Aorta (tissue), 5 donors: ENCODE measurements around the gene SUPT20H. TPM values are rescaled to one million over a fixed set of nuclear protein-coding genes. Genes with fewer than 3 reads are reported as not detected.

Experiments
- ATAC-seq: fragments of 200-7000 bp; cut with Tn5 transposase; one replicate; pipeline ENCODE4 v1.9.1; 2022; ENCODE audit warnings: moderate library complexity; ENCODE audit not compliant: low FRiP score
- DNase-seq, 2 donors: peaks; one replicate each; pipeline ENCODE4 v3.0.0-alpha.2; 2020
- H3K27ac ChIP-seq, 2 donors: one replicate each; pipeline ENCODE4 v1.5.1; 2013; ENCODE audit warnings: low read length in 2 of 2, mild to moderate bottlenecking in 2 of 2, moderate library complexity in 2 of 2, control low read depth in 1 of 2, inconsistent platforms in 1 of 2, low read depth in 1 of 2
- H3K27me3 ChIP-seq, 2 donors: one replicate each; pipeline ENCODE4 v1.6.1; 2013; ENCODE audit warnings: control low read depth in 1 of 2, low read length in 1 of 2, mild to moderate bottlenecking in 1 of 2, moderate library complexity in 1 of 2; ENCODE audit not compliant: insufficient read depth in 2 of 2, control insufficient read depth in 1 of 2
- H3K36me3 ChIP-seq, 2 donors: one replicate each; pipeline ENCODE4 v1.6.1; 2013; ENCODE audit warnings: control low read depth in 1 of 2, low read length in 1 of 2, mild to moderate bottlenecking in 1 of 2; ENCODE audit not compliant: insufficient read depth in 2 of 2, control insufficient read depth in 1 of 2
- H3K4me1 ChIP-seq, 2 donors: one replicate each; pipeline ENCODE4 v1.6.1; 2013; ENCODE audit warnings: low read length in 2 of 2, control low read depth in 1 of 2, mild to moderate bottlenecking in 1 of 2, moderate library complexity in 1 of 2; ENCODE audit not compliant: insufficient read depth in 2 of 2, control insufficient read depth in 1 of 2
- H3K4me3 ChIP-seq, 2 donors: one replicate each; pipeline ENCODE4 v1.5.1; 2013; ENCODE audit warnings: low read length in 2 of 2, control low read depth in 1 of 2, mild to moderate bottlenecking in 1 of 2
- H3K9me3 ChIP-seq: one replicate; pipeline ENCODE4 v1.6.1; 2013; ENCODE audit warnings: mild to moderate bottlenecking, low read length; ENCODE audit not compliant: control insufficient read depth
- WGBS, 2 donors: extraction: QIAGEN DNeasy Blood & Tissue Kit; methylation state at CpG; one replicate each; pipeline ENCODE4 v1.1.7; 2013; 5-methylcytosine and 5-hydroxymethylcytosine counted together
- intact Hi-C, 2 donors: fragments of 100-400 bp; cut with DNase I; formaldehyde crosslinking; loops; one replicate each; pipeline versions ENCODE4 v1.14.2 to v1.15.0; 2022
- polyA plus RNA-seq, 2 donors: library from polyadenylated mRNA; stranded (reverse); fragments of 200-250 nt; gene quantifications; one replicate each; pipeline ENCODE4 v1.2.3, GENCODE V29; 2013
- total RNA-seq, 2 donors: library from RNA; stranded (reverse); fragmentation: NEBNext Ultra II Directional; extraction: Animal tissue kit (Norgen Biotek cat#: 25700); gene quantifications; one replicate each; pipeline ENCODE4 v1.2.1, GENCODE V29; 2021
- donor health status: healthy with polysubstance abuse.
- donor health status: Bipolar disorder and iron deficiency.
- donor health status: DM: no; HTN: no; CAD: no.
- donor health status: DM: no; HTN: no; CAD: no.
- donor health status: DM: yes; HTN: yes; CAD: no.

Gene SUPT20H
- total and polyA plus RNA-seq, 4 donors: 11.4 to 65.1 (median 42.1) TPM

- H3K27me3 ChIP-seq: no peaks in the 10 kb centered on the region
- no peak overlapping the region for H3K4me3 ChIP-seq
- DNase-seq (no peak), ATAC-seq (no peak)
- H3K27ac ChIP-seq: no peak overlapping the region
- H3K9me3 ChIP-seq: no peaks in the 10 kb centered on the region
- H3K36me3 ChIP-seq: no peaks in the 10 kb centered on the region
- no peaks in the 10 kb centered on the region for H3K4me1 ChIP-seq
- intact Hi-C loops: no loop called here
These were observed 41.2 kb upstream of the SUPT20H start for GRCh38 chr13:37100731-37101130.

GRCh38 chr13:37097076-37097475 lies 37.6 kb upstream of the SUPT20H start:
- Histone ChIP-seq H3K9me3 (no peaks in the 10 kb centered on the region), H3K4me1 (no peaks in the 10 kb centered on the region), H3K27ac (no peak overlapping the region), H3K36me3 (no peaks in the 10 kb centered on the region), H3K4me3 (no peak overlapping the region), H3K27me3 (no peaks in the 10 kb centered on the region)
- ATAC-seq (no peak), DNase-seq (no peak)
- intact Hi-C loops: no loop called here
- WGBS, 2 donors: 58 to 68% methylated on average over 4 of the region's 4 CpGs

- no peaks in the 10 kb centered on the region for H3K36me3 ChIP-seq
These were observed 35.4 kb upstream of the SUPT20H start for GRCh38 chr13:37094840-37095239.

GRCh38 chr13:37094099-37094498 lies 34.6 kb upstream of the SUPT20H start:
- Histone ChIP-seq H3K9me3 (no peaks in the 10 kb centered on the region), H3K4me3 (no peak overlapping the region), H3K27ac (no peak overlapping the region), H3K27me3 (no peaks in the 10 kb centered on the region), H3K36me3 (no peaks in the 10 kb centered on the region), H3K4me1 (no peaks in the 10 kb centered on the region)
- DNase-seq (no peak), ATAC-seq (no peak)
- intact Hi-C loops: no loop called here
- 46 to 51% methylated on average over 3 of the region's 3 CpGs for WGBS, 2 donors

More at GRCh38 chr13:37094840-37095239, 35.4 kb upstream of the SUPT20H start:
- no peak for DNase-seq
- 94 to 100% methylated on average over 4 of the region's 4 CpGs for WGBS, 2 donors
- intact Hi-C loops: no loop called here
- no peak for ATAC-seq
- Histone ChIP-seq H3K27me3 (no peaks in the 10 kb centered on the region), H3K9me3 (no peaks in the 10 kb centered on the region), H3K4me1 (no peaks in the 10 kb centered on the region), H3K27ac (no peak overlapping the region), H3K4me3 (no peak overlapping the region)

- H3K4me3 ChIP-seq: no peak overlapping the region
- H3K9me3 ChIP-seq: no peaks in the 10 kb centered on the region
- no peaks in the 10 kb centered on the region for H3K27me3 ChIP-seq
- intact Hi-C loops: no loop called here
- no peaks in the 10 kb centered on the region for H3K4me1 ChIP-seq
- DNase-seq (no peak), ATAC-seq (no peak)
- H3K36me3 ChIP-seq: no peaks in the 10 kb centered on the region
- 76 to 85% methylated on average over 1 of the region's 1 CpG for WGBS, 2 donors
- H3K27ac ChIP-seq: no peak overlapping the region
These were observed 32.3 kb upstream of the SUPT20H start for GRCh38 chr13:37091835-37092234.

- no peaks in the 10 kb centered on the region for H3K27me3 ChIP-seq
These were observed 31.4 kb upstream of the SUPT20H start for GRCh38 chr13:37090912-37091311.

GRCh38 chr13:37089495-37089894 lies 30.0 kb upstream of the SUPT20H start:
- no peaks in the 10 kb centered on the region for H3K9me3 ChIP-seq
- no peak overlapping the region for H3K27ac ChIP-seq
- 91 to 93% methylated on average over 3 of the region's 3 CpGs for WGBS, 2 donors
- no peaks in the 10 kb centered on the region for H3K27me3 ChIP-seq
- H3K4me3 ChIP-seq: no peak overlapping the region
- no peak for ATAC-seq
- intact Hi-C loops: no loop called here
- DNase-seq: no peak
- no peaks in the 10 kb centered on the region for H3K36me3 ChIP-seq
- no peaks in the 10 kb centered on the region for H3K4me1 ChIP-seq

More at GRCh38 chr13:37090912-37091311, 31.4 kb upstream of the SUPT20H start:
- intact Hi-C loops: no loop called here
- no peaks in the 10 kb centered on the region for H3K9me3 ChIP-seq
- DNase-seq (no peak), ATAC-seq (no peak)
- H3K36me3 ChIP-seq: no peaks in the 10 kb centered on the region
- 86 to 92% methylated on average over 2 of the region's 2 CpGs for WGBS, 2 donors
- H3K4me1 ChIP-seq: no peaks in the 10 kb centered on the region
- no peak overlapping the region for H3K27ac ChIP-seq
- no peak overlapping the region for H3K4me3 ChIP-seq

- ATAC-seq: no peak
These were observed 28.0 kb upstream of the SUPT20H start for GRCh38 chr13:37087486-37087885.

GRCh38 chr13:37085606-37086005 lies 26.1 kb upstream of the SUPT20H start:
- Histone ChIP-seq H3K4me3 (no peak overlapping the region), H3K36me3 (no peaks in the 10 kb centered on the region), H3K4me1 (no peaks in the 10 kb centered on the region), H3K27ac (no peak overlapping the region), H3K9me3 (no peaks in the 10 kb centered on the region), H3K27me3 (no peaks in the 10 kb centered on the region)
- 54 to 59% methylated on average over 2 of the region's 2 CpGs for WGBS, 2 donors
- intact Hi-C loops: no loop called here
- no peak for DNase-seq
- ATAC-seq: no peak

More at GRCh38 chr13:37087486-37087885, 28.0 kb upstream of the SUPT20H start:
- Histone ChIP-seq H3K4me1 (no peaks in the 10 kb centered on the region), H3K27me3 (no peaks in the 10 kb centered on the region), H3K9me3 (no peaks in the 10 kb centered on the region), H3K27ac (no peak overlapping the region), H3K4me3 (no peak overlapping the region), H3K36me3 (no peaks in the 10 kb centered on the region)
- no peak for DNase-seq
- intact Hi-C loops: no loop called here
- 78 to 88% methylated on average over 2 of the region's 2 CpGs for WGBS, 2 donors
